Measurements from ENCODE around the gene TNS3. TPM values are rescaled to one million over a fixed set of nuclear protein-coding genes. Genes with fewer than 3 reads are reported as not detected.

Gene TNS3
- total and polyA plus RNA-seq, 9 of the 15 experiments (the other 6 are each of a cell fraction or from before 2014, with no cell fraction given) = 0.20 TPM; not detected in 8

DNA sequence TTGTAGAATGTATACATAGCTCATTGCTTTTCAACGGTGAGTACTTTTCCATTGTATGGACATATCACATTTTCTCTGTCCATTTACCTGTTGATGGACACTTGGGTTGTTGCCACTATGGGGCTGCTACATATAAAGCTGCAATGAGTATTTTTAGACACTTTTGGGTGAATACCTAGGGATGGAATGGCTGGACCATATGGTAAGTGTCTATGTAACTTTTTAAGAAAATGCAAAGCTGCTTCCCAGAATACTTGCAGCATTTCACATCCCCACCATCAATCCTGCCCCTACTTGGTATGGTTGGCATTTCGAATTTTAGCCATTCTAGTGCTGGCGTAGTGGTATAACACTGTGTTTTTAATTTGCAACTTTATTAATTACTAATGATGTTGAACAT, 274.6 kb downstream of the TNS3 start:
- no peak for ATAC-seq
- no peak for DNase-seq (ENCODE audit: extremely low read depth in 1 of 4, low spot score in 3 of 4)
- intact Hi-C loops (cut with micrococcal nuclease) (no loop called here), in situ Hi-C loops (cut with MboI) (no loop called here)
- H3K27ac ChIP-seq (ENCODE audit: extremely low read depth, low read depth, low read length) = no peak overlapping the region
- H3K27me3 ChIP-seq (ENCODE audit: control insufficient read depth in 2 of 2, insufficient read depth in 2 of 2, low read length in 2 of 2) = peaks cover 17 to 28% of the 10 kb centered on the region in 2 experiments
- no peak for FAIRE-seq
- CTCF ChIA-PET (ENCODE audit: low intra/inter-chr PET ratio) = no interaction called here
- no peak overlapping the region for H3K9ac ChIP-seq (ENCODE audit: insufficient read depth in 1 of 2, low read depth in 2 of 2, low read length in 2 of 2)
- no peaks in the 10 kb centered on the region for H3K79me2 ChIP-seq (ENCODE audit: control insufficient read depth, insufficient read depth, low read length)
- POLR2A ChIA-PET = no interaction called here
- 2% methylated on average over 3 of the region's 3 CpGs for WGBS (ENCODE audit: insufficient coverage, low coverage, missing lambda C conversion rate)
- no peaks in the 10 kb centered on the region for H4K20me1 ChIP-seq (replicated peaks; ENCODE audit: control insufficient read depth, insufficient read depth, low read length)
- no peak overlapping the region for H2AFZ ChIP-seq (ENCODE audit: low read depth, low read length)
- no peak overlapping the region for H3K4me3 ChIP-seq
- H3K9me1 ChIP-seq (ENCODE audit: control insufficient read depth, insufficient read depth, low read length) = no peaks in the 10 kb centered on the region
- TF ChIP-seq POLR2AphosphoS5 (IDR thresholded peaks at IDR 0.05; ENCODE audit: control insufficient read depth, insufficient read depth, low read depth, low read length) (no peak), NCOA4 (IDR thresholded peaks at IDR 0.05; ENCODE audit: partially characterized antibody) (no peak), TGIF2 (CRISPR knock-in tag; IDR thresholded peaks at IDR 0.05) (no peak), CSDE1 (IDR thresholded peaks at IDR 0.05) (no peak), XRCC5 (IDR thresholded peaks at IDR 0.05; ENCODE audit: low read depth, low read length) (no peak), TFAM (CRISPR knock-in tag; conservative IDR thresholded peaks at IDR 0.05) (no peak), IRF2 (CRISPR knock-in tag; IDR thresholded peaks at IDR 0.05) (no peak), NR2C2 (CRISPR knock-in tag; IDR thresholded peaks at IDR 0.05) (no peak), NR2C2 (tag; IDR thresholded peaks at IDR 0.05) (no peak), CBFA2T2 (conservative IDR thresholded peaks at IDR 0.05) (no peak), PHB (CRISPR knock-in tag; IDR thresholded peaks at IDR 0.05) (no peak), CREM (IDR thresholded peaks at IDR 0.05; ENCODE audit: low read depth) (no peak)
- TF ChIP-seq, protein P1, sequence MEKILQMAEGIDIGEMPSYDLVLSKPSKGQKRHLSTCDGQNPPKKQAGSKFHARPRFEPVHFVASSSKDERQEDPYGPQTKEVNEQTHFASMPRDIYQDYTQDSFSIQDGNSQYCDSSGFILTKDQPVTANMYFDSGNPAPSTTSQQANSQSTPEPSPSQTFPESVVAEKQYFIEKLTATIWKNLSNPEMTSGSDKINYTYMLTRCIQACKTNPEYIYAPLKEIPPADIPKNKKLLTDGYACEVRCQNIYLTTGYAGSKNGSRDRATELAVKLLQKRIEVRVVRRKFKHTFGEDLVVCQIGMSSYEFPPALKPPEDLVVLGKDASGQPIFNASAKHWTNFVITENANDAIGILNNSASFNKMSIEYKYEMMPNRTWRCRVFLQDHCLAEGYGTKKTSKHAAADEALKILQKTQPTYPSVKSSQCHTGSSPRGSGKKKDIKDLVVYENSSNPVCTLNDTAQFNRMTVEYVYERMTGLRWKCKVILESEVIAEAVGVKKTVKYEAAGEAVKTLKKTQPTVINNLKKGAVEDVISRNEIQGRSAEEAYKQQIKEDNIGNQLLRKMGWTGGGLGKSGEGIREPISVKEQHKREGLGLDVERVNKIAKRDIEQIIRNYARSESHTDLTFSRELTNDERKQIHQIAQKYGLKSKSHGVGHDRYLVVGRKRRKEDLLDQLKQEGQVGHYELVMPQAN (IDR thresholded peaks at IDR 0.05; ENCODE audit: borderline replicate concordance) = no peak
- H3K9me3 ChIP-seq (replicated peaks; ENCODE audit: control insufficient read depth, insufficient read depth, low read depth, low read length) = no peaks in the 10 kb centered on the region
- no peak overlapping the region for H3K4me2 ChIP-seq (ENCODE audit: insufficient read depth, low read length)
- no peaks in the 10 kb centered on the region for H3K36me3 ChIP-seq (ENCODE audit: control insufficient read depth, insufficient read depth, low read length)
- BruUV-seq (replicated peaks) = no TSS peak
- H3K4me1 ChIP-seq (replicated peaks in 1 of 2; ENCODE audit: control insufficient read depth in 2 of 2, insufficient read depth in 2 of 2, low read length in 2 of 2) = no peaks in the 10 kb centered on the region; a peak in 1 of 5 replicates
